AG09319 (cell line): Measurements from ENCODE around the gene ACSM5.

Experiments
- DNase-seq: peaks from one replicate; pipeline ENCODE4 v3.0.0-alpha.2; 2010; ENCODE audit warnings: low read depth; ENCODE audit errors: extremely low read depth
- CTCF ChIP-seq: IDR thresholded peaks from 2 replicates; pipeline ENCODE4 v1.5.1; 2011; ENCODE audit warnings: low read depth, mild to moderate bottlenecking, inconsistent platforms, low read length, moderate library complexity

Gene ACSM5

GRCh38 chr16:20380782-20381181 lies 28.6 kb upstream of the ACSM5 start:
- TF ChIP-seq CTCF: no peak
- DNase-seq: no peak

GRCh38 chr16:20382202-20382948 lies 27.0 kb upstream of the ACSM5 start:
- no peak for DNase-seq
- TF ChIP-seq CTCF: no peak

- TF ChIP-seq CTCF: peak; percentile 80
- DNase-seq: peak; percentile 7
These were observed 26.0 kb upstream of the ACSM5 start for GRCh38 chr16:20383106-20384029.

- peak; percentile 81 for TF ChIP-seq CTCF
- peak; percentile 3 for DNase-seq
These were observed 23.2 kb upstream of the ACSM5 start for GRCh38 chr16:20385844-20386832.

- no peak for TF ChIP-seq CTCF
- no peak for DNase-seq
These were observed 21.4 kb upstream of the ACSM5 start for GRCh38 chr16:20387978-20388377.

GRCh38 chr16:20388854-20389253 lies 20.5 kb upstream of the ACSM5 start:
- no peak for TF ChIP-seq CTCF
- no peak for DNase-seq
